Testis (tissue), 3 donors: ENCODE measurements around the gene HOPX. TPM values are rescaled to one million over a fixed set of nuclear protein-coding genes. Genes with fewer than 3 reads are reported as not detected.
"Not testable (repeated sequence)": the region's sequence is repeated elsewhere in the genome, so short reads cannot be mapped to it uniquely, and the experiment has no call there.

Source experiments
- DNase-seq: peaks from one replicate; pipeline ENCODE4 v3.0.0-alpha.2; 2019
- H3K27ac ChIP-seq, 2 donors: fragments of 200-600 bp; sonication (generic); one replicate each; pipeline ENCODE4 v1.5.1; 2019
- H3K27me3 ChIP-seq: fragments of 200-600 bp; sonication (generic); one replicate; pipeline ENCODE4 v1.5.1; 2019
- H3K36me3 ChIP-seq: fragments of 200-600 bp; sonication (generic); one replicate; pipeline ENCODE4 v1.5.1; 2017; ENCODE audit warnings: low read depth; ENCODE audit errors: missing control alignments
- H3K4me1 ChIP-seq: fragments of 200-600 bp; sonication (generic); one replicate; pipeline ENCODE4 v1.5.1; 2019
- H3K4me3 ChIP-seq, 2 donors: fragments of 200-600 bp; sonication (generic); one replicate each; pipeline ENCODE4 v1.5.1; 2017 to 2019
- H3K9me3 ChIP-seq: fragments of 200-600 bp; sonication (generic); one replicate; pipeline ENCODE4 v1.5.1; 2017
- POLR2A ChIP-seq: fragments of 450-650 bp; IDR thresholded peaks from one replicate; pipeline ENCODE4 v1.6.1; 2017; ENCODE audit warnings: antibody characterized with exemption, mild to moderate bottlenecking, moderate library complexity
- WGBS, 2 donors: methylation state at CpG; one replicate each; pipeline ENCODE4 v1.1.5; 2018; 5-methylcytosine and 5-hydroxymethylcytosine counted together
- intact Hi-C: fragments of 100-400 bp; cut with DNase I; formaldehyde crosslinking; loops from one replicate; pipeline ENCODE4 v1.15.1; 2023; ENCODE audit warnings: low total_unique reads
- polyA plus RNA-seq: library from polyadenylated mRNA; stranded (reverse); fragments of 350-450 nt; fragmentation: Illumina TruSeq; extraction: RNeasy Lipid Tissue Mini Kit (QIAGEN cat#74804); gene quantifications from one replicate; pipeline ENCODE4 v1.2.3, GENCODE V29; 2014; ENCODE audit warnings: low read depth, low replicate concordance; ENCODE audit not compliant: insufficient read depth
- total RNA-seq, 2 donors: library from RNA; depleted of rRNA; stranded (reverse); fragments of >200 nt; gene quantifications; one replicate each; pipeline ENCODE4 v1.2.3, GENCODE V29; 2016
- TF ChIP-seq, protein P1 (sequence below), 3 experiments: fragments of 450-650 bp in 2 of 3; fragments of 200-600 bp in 1 of 3; sonication (generic) in 1 of 3; IDR thresholded peaks; one replicate each; pipeline ENCODE4 v1.5.1; 2016 to 2019; ENCODE audit warnings: antibody characterized with exemption in 3 of 3, mild to moderate bottlenecking in 2 of 3, moderate library complexity in 1 of 3

Gene HOPX
- total and polyA plus RNA-seq, 3 donors from 2014 or later, result 102 to 158 (median 141) TPM

DNA sequence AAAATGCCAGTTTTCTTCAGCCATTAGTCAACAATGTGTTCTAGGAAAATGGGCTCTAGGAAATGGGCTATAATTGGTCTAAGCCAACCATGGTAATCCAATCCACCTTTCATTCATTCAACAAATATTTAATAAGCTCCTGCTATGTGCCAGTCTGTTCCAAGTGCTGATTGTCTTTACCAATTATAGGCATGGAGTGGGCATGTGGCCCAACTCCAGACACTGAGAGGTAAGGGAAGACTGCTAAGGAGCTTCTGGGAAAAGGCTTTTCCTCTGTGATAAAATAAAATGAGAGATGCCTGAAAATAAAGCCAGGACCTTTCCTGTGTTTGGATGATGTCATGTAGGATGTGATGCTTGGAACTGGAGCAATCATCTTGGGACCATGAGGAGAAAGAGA is 43.3 kb downstream of the HOPX start:
- Histone ChIP-seq H3K4me1 (no peaks in the 10 kb centered on the region), H3K36me3 (no peaks in the 10 kb centered on the region), H3K27ac (no peak overlapping the region), H3K4me3 (no peak overlapping the region), H3K9me3 (no peaks in the 10 kb centered on the region), H3K27me3 (no peaks in the 10 kb centered on the region)
- TF ChIP-seq, protein P1, sequence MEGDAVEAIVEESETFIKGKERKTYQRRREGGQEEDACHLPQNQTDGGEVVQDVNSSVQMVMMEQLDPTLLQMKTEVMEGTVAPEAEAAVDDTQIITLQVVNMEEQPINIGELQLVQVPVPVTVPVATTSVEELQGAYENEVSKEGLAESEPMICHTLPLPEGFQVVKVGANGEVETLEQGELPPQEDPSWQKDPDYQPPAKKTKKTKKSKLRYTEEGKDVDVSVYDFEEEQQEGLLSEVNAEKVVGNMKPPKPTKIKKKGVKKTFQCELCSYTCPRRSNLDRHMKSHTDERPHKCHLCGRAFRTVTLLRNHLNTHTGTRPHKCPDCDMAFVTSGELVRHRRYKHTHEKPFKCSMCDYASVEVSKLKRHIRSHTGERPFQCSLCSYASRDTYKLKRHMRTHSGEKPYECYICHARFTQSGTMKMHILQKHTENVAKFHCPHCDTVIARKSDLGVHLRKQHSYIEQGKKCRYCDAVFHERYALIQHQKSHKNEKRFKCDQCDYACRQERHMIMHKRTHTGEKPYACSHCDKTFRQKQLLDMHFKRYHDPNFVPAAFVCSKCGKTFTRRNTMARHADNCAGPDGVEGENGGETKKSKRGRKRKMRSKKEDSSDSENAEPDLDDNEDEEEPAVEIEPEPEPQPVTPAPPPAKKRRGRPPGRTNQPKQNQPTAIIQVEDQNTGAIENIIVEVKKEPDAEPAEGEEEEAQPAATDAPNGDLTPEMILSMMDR (IDR thresholded peaks at IDR 0.05), result no peak
- TF ChIP-seq POLR2A, result no peak
- DNase-seq, result no peak
- intact Hi-C loops, result no loop called here

DNA sequence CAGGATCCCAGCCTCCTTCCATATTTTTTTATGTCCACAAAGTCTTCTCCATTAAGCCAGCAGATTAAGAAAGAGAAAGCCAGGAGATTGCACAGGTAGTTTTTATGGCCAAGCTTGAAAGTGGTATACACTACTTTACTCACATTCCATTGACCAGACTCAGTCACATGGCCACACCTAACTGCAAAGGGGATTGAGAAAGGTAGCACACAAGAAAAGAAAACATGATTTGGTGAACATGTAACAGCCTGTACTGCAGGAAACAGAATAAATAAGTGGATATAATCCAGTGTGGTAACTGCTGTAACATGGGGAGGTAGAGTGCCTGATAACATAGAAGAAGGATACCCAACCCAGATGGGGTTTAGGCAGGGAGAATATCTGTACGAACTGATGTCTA is 43.9 kb downstream of the HOPX start:
- Histone ChIP-seq H3K4me1 (no peaks in the 10 kb centered on the region), H3K27ac (no peak overlapping the region), H3K27me3 (no peaks in the 10 kb centered on the region), H3K4me3 (no peak overlapping the region), H3K9me3 (no peaks in the 10 kb centered on the region), H3K36me3 (no peaks in the 10 kb centered on the region)
- intact Hi-C loops, result no loop called here
- DNase-seq, result no peak
- 60 to 68% methylated on average over 1 of the region's 1 CpG for WGBS, 2 donors
- TF ChIP-seq, protein P1 (IDR thresholded peaks at IDR 0.05), result no peak
- no peak for TF ChIP-seq POLR2A

DNA sequence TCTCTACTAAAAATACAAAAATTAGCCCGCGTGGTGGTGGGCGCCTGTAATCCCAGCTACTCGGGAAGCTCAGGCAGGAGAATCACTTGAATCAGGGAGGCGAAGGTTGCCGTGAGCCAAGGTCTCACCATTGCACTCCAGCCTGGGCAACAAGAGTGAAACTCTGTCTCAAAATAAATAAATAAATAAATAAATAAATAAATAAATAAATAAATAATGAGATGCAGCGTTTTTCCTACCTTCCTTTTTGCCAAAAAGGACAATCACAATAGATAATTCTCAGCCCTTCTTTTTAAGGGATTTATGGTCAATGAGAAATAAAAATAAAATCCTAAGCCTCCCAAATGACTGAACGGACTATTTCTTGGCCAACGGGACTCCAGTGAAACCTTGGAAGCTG is 46.1 kb downstream of the HOPX start:
- H3K36me3 ChIP-seq, H3K27ac ChIP-seq, H3K9me3 ChIP-seq, H3K27me3 ChIP-seq, intact Hi-C loops, H3K4me1 ChIP-seq, DNase-seq: not testable (repeated sequence)
- H3K4me3 ChIP-seq, result peak overlapping the region in 1 of 2 donors; percentile 24
- WGBS, 2 donors, result 66 to 75% methylated on average over 9 of the region's 9 CpGs

DNA sequence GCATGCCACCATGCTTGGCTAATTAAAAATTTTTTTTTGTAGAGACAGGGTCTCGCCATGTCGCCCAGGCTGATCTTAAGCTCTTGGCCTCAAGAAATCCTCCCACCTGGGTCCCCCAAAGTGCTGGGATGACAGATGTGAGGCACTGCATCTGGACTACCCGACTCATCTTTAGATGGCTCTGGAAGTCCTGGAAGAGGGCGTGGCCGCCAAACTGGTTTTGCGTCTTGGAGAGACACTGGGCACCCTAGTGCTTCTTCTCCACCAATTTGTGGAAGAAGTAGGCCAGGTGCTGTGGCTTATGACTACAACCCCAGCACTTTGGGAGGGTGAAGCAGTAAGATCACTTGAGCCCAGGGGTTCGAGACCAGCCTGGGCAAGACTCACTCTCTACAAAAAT is 47.6 kb downstream of the HOPX start:
- no peaks in the 10 kb centered on the region for H3K27me3 ChIP-seq
- TF ChIP-seq, protein P1 (IDR thresholded peaks at IDR 0.05), result no peak
- no peak for TF ChIP-seq POLR2A
- WGBS, 2 donors, result 89% methylated on average over 4 to 7 of the region's 7 CpGs
- no peak overlapping the region for H3K4me3 ChIP-seq
- no peak for DNase-seq
- intact Hi-C loops, result no loop called here
- H3K9me3 ChIP-seq, result no peaks in the 10 kb centered on the region
- H3K36me3 ChIP-seq, result no peaks in the 10 kb centered on the region
- no peaks in the 10 kb centered on the region for H3K4me1 ChIP-seq
- no peak overlapping the region for H3K27ac ChIP-seq

DNA sequence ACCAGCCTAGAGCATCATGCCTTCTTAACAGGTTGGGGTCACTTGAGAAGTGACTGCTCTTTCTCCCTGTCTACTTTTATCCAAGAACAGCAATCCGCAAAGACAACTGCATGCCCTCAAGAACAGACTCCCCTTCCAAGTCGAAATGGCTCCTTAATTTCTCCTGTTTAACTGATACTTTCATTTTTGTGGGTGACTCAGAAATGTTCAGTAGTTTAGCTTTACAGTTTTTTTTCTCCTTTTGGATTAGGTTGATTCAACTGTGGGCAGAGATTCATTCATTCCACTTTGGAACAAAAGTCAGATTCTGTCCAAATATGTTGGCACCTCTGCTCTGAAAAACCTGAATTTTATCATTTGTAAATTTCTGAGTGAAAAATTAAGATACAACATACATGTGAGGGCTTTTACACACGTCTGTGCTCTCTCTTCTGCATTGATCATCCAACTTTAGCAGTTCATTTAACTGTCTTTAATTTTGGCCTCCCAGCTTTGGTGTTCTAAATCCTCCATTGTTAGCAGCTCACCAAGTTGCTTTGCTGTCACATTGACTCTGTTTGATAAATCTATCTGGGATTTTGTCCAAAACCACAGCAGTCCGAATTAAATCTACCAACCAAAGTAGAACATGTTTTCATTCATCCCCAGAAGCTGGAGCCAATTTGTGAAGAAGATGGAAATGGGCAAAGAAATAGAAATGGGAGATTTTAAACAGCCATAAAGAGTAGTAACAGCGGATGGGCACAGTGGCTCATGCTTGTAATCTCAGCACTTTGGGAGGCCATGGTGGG is 50.0 kb downstream of the HOPX start:
- no peak overlapping the region for H3K27ac ChIP-seq
- no peak for DNase-seq
- intact Hi-C loops, result no loop called here
- 73 to 78% methylated on average over 5 of the region's 5 CpGs for WGBS, 2 donors
- no peaks in the 10 kb centered on the region for H3K4me1 ChIP-seq
- no peaks in the 10 kb centered on the region for H3K9me3 ChIP-seq
- H3K27me3 ChIP-seq, result no peaks in the 10 kb centered on the region
- TF ChIP-seq, protein P1 (IDR thresholded peaks at IDR 0.05), result no peak
- TF ChIP-seq POLR2A, result no peak
- H3K4me3 ChIP-seq, result no peak overlapping the region
- no peaks in the 10 kb centered on the region for H3K36me3 ChIP-seq
